ENCODE data around the gene EEF1B2. TPM values are rescaled to one million over a fixed set of nuclear protein-coding genes. Genes with fewer than 3 reads are reported as not detected.
"Not testable (repeated sequence)": the region's sequence is repeated elsewhere in the genome, so short reads cannot be mapped to it uniquely, and the experiment has no call there.

EEF1B2 gene
- total RNA-seq, 4 donors from 2014 or later: 392 to 494 (median 393) TPM

DNA sequence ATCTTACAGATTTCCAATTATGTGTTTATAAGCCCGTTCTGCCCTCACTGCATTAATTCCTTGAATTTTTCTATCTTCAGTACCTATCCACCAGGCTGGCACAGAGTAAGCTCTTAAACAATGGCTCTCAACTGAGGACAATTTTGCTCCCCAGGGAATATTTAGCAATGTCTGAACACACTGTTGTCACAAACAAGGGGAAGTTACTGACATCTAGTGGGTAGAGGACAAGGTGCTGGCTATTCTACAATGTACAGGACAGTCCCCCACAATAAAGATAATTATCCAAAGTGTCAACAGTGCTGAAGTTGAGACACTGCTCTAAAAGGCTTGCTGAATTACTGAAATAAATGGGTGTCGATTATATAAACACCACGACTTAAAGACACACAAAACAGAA lies 5.5 kb upstream of the EEF1B2 start:
- no peak for ATAC-seq (ENCODE audit: low FRiP score)
- TF ChIP-seq, protein P1, sequence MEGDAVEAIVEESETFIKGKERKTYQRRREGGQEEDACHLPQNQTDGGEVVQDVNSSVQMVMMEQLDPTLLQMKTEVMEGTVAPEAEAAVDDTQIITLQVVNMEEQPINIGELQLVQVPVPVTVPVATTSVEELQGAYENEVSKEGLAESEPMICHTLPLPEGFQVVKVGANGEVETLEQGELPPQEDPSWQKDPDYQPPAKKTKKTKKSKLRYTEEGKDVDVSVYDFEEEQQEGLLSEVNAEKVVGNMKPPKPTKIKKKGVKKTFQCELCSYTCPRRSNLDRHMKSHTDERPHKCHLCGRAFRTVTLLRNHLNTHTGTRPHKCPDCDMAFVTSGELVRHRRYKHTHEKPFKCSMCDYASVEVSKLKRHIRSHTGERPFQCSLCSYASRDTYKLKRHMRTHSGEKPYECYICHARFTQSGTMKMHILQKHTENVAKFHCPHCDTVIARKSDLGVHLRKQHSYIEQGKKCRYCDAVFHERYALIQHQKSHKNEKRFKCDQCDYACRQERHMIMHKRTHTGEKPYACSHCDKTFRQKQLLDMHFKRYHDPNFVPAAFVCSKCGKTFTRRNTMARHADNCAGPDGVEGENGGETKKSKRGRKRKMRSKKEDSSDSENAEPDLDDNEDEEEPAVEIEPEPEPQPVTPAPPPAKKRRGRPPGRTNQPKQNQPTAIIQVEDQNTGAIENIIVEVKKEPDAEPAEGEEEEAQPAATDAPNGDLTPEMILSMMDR (IDR thresholded peaks at IDR 0.05): no peak
- DNase-seq (ENCODE audit: low spot score): no peak

DNA sequence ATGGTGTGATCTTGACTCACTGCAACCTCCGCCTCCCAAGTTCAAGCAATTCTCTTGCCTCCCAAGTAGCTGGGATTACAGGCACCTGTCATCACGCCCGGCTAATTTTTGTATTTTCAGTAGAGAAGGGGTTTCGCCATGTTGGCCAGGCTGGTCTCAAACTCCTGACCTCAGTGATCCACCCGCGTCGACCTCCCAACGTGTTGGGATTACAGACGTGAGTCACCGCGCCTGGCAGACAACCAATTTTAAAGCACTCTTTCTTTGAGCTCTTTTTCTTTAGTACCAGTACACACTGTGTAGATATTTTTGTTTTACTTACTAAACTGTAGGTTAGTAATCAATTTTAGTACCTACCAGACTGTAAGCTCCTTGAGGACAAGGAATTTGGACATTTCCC lies 2.7 kb upstream of the EEF1B2 start:
- not testable (repeated sequence) for DNase-seq (ENCODE audit: low spot score); ATAC-seq (ENCODE audit: low FRiP score)

DNA sequence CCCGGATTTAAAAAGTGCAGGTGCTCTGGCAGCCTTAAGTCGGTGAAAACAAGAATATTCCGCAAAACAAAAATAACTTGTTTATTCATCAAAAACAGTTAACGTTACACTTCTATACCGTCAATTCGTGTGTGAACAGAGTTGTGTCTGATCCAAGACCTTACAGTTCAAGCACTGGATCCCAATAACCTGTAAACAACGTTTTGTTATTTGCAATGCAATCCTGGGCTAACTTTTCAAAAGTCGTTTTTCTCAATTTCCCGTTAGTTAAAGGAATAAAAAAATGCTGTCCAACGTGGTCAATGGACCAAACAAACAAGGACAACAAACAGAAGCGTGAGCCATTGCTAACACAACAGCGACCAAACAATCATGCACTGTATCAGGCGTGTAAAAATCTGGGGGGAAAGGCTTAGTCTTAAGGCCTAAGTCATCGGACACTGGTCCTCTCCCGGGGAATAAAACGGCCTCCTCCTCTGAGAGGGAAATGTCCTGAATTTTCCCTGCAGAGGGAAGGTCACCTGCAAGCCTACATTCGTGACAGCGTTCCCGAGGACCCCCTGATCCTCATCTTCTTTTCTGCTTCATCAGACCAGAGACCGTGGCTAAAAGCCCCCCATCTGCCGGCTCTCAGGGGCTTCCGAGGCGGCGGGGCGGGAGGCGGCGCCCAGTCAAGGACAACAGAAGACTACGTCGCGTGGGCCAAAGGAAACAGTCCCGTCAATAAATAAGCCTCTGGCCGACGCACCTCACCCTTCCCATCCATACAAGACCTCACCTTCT lies 941 bp upstream of the EEF1B2 start:
- ATAC-seq (ENCODE audit: low FRiP score) (peak; percentile 10), DNase-seq (ENCODE audit: low spot score) (no peak)
- TF ChIP-seq, protein P1 (IDR thresholded peaks at IDR 0.05): no peak

DNA sequence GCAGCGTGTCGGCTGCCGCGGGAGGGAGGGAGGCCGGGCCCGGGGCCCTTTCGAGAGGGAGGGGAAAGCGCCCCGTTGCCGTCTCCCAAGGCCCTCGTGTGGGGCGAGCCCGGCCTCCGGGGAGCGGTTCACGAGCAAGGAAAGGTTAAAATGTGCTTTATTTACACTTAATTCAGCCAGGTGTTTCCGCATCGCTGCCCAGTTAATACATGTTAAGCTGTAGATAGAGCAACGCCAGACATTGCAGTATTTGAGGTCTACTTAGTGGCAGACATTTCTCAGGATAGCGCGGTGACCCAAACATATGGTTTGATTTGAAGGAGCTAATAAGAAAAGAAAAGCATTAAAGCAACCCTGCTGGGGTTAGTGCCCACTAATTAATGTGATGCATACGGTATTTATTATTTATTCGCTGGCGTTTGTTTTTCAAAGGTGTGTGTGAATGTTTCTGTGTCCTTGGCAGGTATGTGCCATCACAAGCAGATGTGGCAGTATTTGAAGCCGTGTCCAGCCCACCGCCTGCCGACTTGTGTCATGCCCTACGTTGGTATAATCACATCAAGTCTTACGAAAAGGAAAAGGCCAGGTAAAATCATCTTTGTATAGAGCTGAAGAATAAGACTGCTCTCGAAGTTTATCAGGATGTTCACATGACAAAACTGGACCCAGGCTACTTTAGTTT lies 571 bp downstream of the EEF1B2 start:
- DNase-seq (ENCODE audit: low spot score) (no peak), ATAC-seq (ENCODE audit: low FRiP score) (no peak)
- TF ChIP-seq, protein P1 (IDR thresholded peaks at IDR 0.05): no peak

DNA sequence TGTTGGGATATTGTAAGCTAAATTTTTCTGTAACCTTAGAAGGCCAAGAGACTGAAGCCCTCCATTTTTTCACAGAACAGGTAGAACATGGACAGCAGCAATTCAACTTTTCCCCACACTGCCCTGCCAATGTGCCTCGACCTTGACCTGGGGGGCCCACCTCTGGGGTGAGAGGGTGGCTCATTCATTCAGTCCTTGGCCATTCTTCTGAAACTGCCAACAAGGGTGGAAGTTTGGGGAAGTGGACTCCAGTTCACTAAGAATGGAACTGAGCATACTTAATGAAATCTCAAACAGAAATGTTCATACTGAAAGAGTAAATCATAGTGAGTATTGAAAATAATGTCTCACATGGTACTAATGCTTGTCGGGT lies 1.1 kb downstream of the EEF1B2 start:
- ATAC-seq (ENCODE audit: low FRiP score) (no peak), DNase-seq (ENCODE audit: low spot score) (no peak)
- TF ChIP-seq, protein P1 (IDR thresholded peaks at IDR 0.05): no peak

DNA sequence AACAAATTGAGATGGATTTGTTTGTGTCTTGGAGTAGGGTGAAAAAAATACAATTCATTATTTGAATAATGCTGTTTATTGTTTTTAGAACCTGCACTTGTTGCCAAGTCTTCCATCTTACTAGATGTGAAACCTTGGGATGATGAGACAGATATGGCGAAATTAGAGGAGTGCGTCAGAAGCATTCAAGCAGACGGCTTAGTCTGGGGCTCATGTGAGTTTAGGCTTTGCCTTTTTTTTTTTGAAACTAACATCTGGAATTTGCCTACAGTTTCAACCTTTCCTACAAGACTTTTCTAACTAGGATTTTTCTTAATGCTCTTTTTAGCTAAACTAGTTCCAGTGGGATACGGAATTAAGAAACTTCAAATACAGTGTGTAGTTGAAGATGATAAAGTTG lies 2.7 kb downstream of the EEF1B2 start:
- DNase-seq (ENCODE audit: low spot score); ATAC-seq (ENCODE audit: low FRiP score): not testable (repeated sequence)

DNA sequence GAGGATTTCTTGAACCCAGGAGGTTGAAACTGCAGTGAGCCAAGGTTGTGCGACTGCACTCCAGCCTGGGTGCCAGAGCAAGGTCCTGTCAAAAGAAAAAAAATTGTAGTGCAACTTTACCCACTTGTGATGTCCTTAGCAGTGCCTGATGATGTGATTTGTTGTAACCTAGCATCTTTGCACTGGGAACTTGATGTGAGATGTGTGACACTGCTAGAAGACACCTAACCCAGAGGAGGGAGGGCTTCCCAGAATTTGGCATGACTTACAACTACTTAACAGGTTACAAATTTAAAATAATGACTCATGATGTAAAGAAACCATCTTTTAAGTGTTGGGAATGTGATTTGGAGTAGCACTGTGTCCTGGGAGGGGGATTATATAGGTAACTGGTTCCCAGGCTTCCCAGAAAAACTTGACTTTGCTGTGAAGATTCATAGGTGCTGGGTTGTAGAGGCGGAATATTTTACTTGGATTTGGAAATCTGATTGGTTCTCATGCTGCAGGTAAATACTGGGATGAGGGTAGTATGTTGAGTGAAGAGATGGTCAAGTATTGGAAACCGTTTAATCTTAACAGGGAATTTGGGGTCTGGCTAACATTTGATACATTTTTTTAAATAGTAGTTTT lies 3.7 kb downstream of the EEF1B2 start:
- ATAC-seq (ENCODE audit: low FRiP score) (no peak), DNase-seq (ENCODE audit: low spot score) (no peak)
- TF ChIP-seq, protein P1 (IDR thresholded peaks at IDR 0.05): no peak
